Activated T-cell treated with anti-CD3 and anti-CD28 coated beads, Interleukin-2, amount 50 U/mL, for 4 hours (primary cell): ENCODE data around the gene DHX8. TPM values are rescaled to one million over a fixed set of nuclear protein-coding genes. Genes with fewer than 3 reads are reported as not detected.

Experiments
- ATAC-seq, 2 donors: fragments of 200-7000 bp; cut with Tn5 transposase; one replicate each; pipeline ENCODE4 v1.10.0; 2021
- DNase-seq: peaks from one replicate; pipeline ENCODE4 v3.0.0-alpha.2; 2020
- H3K27me3 Mint-ChIP-seq: one replicate; pipeline ENCODE4 v1.8.0; 2021; ENCODE audit warnings: low read depth, mixed read lengths
- H3K36me3 Mint-ChIP-seq: one replicate; pipeline ENCODE4 v1.8.0; 2022; ENCODE audit warnings: mixed read lengths; ENCODE audit not compliant: insufficient read depth
- H3K4me1 Mint-ChIP-seq: one replicate; pipeline ENCODE4 v1.8.0; 2021; ENCODE audit warnings: low read depth, mixed read lengths
- H3K4me3 Mint-ChIP-seq: one replicate; pipeline ENCODE4 v1.8.0; 2021; ENCODE audit warnings: mild to moderate bottlenecking, moderate library complexity, mixed read lengths
- H3K9me3 Mint-ChIP-seq: one replicate; pipeline ENCODE4 v1.8.0; 2021; ENCODE audit warnings: mixed read lengths
- total RNA-seq, 3 donors: library from RNA; stranded (reverse); gene quantifications; one replicate each; pipeline ENCODE4 v1.2.1, GENCODE V29; 2021

DHX8 gene
- total RNA-seq, 3 donors from 2014 or later: 54.3 to 58.3 (median 56.7) TPM

DNA sequence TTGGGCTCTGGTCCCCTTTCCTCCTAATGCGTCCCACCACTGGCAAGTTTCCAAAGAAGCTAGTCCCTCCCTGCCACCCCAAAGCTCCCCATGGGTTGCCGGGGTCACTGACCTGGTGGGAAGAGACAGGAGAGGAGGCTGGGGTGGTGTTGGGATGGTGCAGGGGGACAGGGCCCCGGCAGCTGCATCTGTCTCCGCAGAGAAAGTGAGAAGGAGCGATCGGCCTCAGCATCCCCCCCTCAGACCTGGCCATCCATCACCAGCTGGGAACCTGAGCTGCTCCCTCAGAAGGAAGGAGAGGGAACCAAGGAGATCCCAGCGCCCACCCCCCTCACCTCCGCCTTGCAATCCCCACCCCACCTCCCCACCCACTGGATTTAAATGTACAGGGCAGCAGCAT is 59.1 kb downstream of the DHX8 start:
- ATAC-seq (no peak), DNase-seq (no peak)
- H3K9me3 Mint-ChIP-seq: no peaks in the 10 kb centered on the region
- H3K27me3 Mint-ChIP-seq: peaks cover 33% of the 10 kb centered on the region
- H3K4me1 Mint-ChIP-seq: peaks cover 15% of the 10 kb centered on the region
- H3K36me3 Mint-ChIP-seq: no peaks in the 10 kb centered on the region
- H3K4me3 Mint-ChIP-seq: no peak overlapping the region

DNA sequence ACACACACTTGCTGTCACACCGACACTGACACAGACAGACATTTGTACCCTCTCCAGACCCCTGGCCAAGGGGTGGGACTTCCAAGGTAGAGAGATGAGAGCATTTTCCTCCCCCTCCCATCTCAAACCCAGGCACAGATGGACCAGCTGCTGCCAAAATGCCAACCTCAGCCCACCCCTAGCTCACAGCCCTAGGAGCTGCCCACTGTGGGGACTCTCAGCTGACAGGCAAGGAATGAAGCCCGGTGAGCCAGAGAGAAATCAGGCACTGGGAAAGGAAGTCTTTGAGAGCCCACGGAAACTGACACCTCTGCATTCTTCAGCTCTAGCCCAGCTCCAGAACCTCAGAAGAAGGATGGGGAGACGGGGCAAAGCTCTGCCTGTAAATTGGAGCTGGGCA is 59.5 kb downstream of the DHX8 start:
- no peak for ATAC-seq
- Mint-ChIP-seq H3K36me3 (no peaks in the 10 kb centered on the region), H3K4me1 (peaks cover 18% of the 10 kb centered on the region), H3K4me3 (no peak overlapping the region), H3K9me3 (no peaks in the 10 kb centered on the region), H3K27me3 (peaks cover 34% of the 10 kb centered on the region)
- DNase-seq: no peak

DNA sequence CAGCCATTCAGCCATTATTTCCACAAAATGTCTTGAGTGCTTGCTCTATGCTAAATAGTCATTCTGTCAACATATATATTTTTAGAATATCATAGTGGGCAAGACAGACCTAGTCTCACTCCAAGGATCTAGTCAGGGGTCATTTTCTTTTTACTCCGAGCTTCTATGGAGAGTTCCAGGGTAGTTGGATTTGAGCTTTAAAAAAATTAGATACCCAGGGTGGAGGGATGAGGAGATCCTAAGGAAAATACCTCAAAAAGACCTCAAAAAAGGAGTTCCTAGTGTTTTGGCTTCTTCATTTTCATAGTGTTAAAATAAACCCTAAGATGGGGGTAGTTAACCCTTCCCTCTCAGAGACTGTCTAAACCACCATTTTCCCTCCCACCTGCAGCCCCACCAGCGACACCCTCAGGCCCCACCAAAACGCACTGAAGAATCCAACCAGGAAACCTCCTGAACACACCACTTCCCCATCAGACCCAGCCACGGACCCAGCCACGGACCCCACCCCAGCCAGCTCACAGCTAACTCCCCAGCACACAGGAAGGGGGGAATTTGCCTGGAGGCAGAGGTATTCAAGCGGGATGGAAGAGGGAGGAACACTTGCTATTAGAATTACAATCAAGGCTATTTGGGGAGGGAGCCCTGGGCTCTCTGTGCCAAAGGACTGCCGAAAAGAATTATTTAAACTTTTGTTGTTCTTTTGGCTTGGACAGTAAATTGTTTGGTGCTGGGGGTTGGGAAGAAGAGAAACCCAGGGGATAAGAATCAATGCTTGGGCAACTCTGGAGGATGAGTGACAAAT is 60.2 kb downstream of the DHX8 start:
- no peak for ATAC-seq
- H3K4me3 Mint-ChIP-seq: peak overlapping the region; percentile 58

DNA sequence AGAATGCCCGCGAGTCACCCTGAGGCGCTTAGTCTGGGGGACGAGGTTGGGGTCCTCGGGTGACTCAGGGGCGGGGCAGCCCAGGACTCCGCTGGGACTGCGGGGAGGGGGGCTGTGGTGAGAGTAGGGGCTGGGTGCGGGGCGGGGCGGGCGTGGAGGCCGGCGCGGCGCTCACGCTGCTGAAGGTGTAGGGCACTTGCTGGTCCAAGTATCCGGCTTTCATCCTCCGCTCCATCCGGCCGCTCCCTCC is 61.5 kb downstream of the DHX8 start:
- Mint-ChIP-seq H3K9me3 (no peaks in the 10 kb centered on the region), H3K36me3 (no peaks in the 10 kb centered on the region), H3K4me3 (peak overlapping the region; percentile 90), H3K27me3 (peaks cover 50% of the 10 kb centered on the region), H3K4me1 (peaks cover 18% of the 10 kb centered on the region)
- peak; percentile 5 to 8 for ATAC-seq
- no peak for DNase-seq

More for the DNA sequence above, 60.2 kb downstream of the DHX8 start:
- Mint-ChIP-seq H3K36me3 (no peaks in the 10 kb centered on the region), H3K9me3 (no peaks in the 10 kb centered on the region), H3K4me1 (peaks cover 18% of the 10 kb centered on the region), H3K27me3 (peaks cover 39% of the 10 kb centered on the region)
- no peak for DNase-seq

DNA sequence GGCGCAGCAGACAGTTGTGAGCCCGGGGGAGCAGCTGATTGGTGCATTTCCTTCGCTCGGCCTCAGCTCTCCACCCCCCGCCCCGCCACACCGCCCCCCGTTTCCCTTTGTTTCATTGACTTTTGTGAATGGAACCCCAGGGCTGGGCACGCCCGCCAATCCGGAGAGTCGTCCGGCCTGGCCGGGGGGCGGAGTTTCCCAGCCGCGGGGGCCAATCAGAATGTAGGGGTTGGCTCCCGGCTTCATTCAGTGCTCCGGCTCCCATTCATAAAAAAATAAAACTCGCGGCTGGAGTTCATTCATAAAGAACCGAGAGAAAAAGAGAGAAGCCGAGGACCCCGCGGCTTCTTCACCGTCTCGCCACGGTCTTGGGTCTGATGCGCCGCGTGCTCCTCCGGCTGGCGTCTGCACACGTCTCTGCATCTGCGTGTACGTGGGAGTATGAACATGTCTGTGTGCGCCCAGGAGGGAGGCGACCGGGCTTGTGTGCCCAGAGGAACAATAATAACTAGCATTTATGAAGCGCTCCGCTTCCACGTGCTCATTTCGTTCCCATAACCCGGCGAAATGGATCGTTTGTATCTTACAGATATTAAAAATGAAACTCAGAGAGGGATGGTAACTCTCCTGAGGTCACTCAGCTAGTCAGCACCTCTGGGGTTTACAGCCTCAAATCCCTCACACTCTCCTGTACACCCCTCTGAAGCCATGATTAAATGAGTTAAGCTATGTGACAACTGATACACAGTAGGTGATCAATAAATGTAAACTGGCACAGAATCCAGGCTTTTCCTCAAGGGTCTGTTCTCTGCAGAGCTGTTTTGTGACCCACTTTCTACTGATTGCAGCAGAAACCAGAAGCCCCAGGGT is 62.8 kb downstream of the DHX8 start, which contains the start of gene ETV4:
Gene ETV4 (minus strand): TSS at position 22 of the 870 bp plus-strand sequence. CDS start 723 bp downstream, outside the sequence.
- H3K36me3 Mint-ChIP-seq: no peaks in the 10 kb centered on the region
- DNase-seq (peak; percentile 84), ATAC-seq (peak; percentile 93)
- no peaks in the 10 kb centered on the region for H3K9me3 Mint-ChIP-seq
- peaks cover 18% of the 10 kb centered on the region for H3K4me1 Mint-ChIP-seq
- H3K27me3 Mint-ChIP-seq: peaks cover 54% of the 10 kb centered on the region
- H3K4me3 Mint-ChIP-seq: peak within 1 kb of the TSS; percentile 90

DNA sequence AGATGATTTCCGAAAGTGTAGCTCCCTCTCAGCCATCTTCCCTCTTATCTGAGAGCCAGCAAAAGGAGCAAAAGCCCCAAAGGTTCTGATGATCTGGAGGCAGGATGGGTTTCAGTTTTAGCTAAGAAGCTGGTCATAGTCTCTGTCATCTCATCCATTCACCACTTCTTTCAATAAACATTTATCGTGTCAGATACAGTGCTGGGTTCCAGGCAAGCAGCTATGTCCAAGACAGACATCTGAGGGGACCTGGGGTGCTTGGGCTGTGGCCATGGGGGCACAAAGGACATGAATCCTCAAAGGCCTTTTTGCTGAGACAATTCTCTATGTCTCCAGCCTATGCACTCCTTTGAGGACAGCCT is 63.4 kb downstream of the DHX8 start:
- no peak for ATAC-seq
- DNase-seq: no peak
- peak overlapping the region; percentile 90 for H3K4me3 Mint-ChIP-seq
- no peaks in the 10 kb centered on the region for H3K36me3 Mint-ChIP-seq
- H3K4me1 Mint-ChIP-seq: peaks cover 18% of the 10 kb centered on the region
- H3K9me3 Mint-ChIP-seq: no peaks in the 10 kb centered on the region
- peaks cover 57% of the 10 kb centered on the region for H3K27me3 Mint-ChIP-seq

DNA sequence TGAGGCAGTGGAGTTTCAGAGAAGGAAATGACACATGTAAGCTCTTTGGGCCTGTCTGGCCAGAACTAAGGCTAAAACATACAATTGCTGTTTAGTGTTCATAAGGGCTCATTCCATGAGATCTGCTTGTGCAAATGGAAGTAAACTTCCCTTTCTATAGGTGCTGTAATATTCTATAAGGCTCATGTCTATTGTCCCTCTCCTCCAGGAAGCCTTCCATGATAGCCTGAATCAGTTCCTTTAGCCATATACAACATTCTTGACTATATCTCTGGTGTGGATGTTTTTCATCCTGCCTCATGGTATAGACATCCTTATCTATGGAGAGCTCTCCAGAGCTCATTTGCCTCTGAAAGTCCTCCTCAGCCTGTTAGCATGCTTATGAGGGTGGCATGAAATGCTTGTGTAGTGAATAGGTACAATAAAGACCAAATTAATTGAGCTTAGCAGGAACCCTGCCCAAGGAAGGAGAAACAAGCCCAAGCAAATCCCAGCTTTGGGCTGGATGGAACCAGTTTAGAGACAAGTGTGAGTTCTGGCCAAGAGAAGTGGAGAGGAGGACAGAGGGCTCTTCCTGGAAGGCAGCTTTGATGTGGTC is 64.0 kb downstream of the DHX8 start:
- Mint-ChIP-seq H3K27me3 (peaks cover 60% of the 10 kb centered on the region), H3K4me1 (peaks cover 18% of the 10 kb centered on the region), H3K36me3 (no peaks in the 10 kb centered on the region), H3K4me3 (no peak overlapping the region), H3K9me3 (no peaks in the 10 kb centered on the region)
- DNase-seq (no peak), ATAC-seq (no peak)

DNA sequence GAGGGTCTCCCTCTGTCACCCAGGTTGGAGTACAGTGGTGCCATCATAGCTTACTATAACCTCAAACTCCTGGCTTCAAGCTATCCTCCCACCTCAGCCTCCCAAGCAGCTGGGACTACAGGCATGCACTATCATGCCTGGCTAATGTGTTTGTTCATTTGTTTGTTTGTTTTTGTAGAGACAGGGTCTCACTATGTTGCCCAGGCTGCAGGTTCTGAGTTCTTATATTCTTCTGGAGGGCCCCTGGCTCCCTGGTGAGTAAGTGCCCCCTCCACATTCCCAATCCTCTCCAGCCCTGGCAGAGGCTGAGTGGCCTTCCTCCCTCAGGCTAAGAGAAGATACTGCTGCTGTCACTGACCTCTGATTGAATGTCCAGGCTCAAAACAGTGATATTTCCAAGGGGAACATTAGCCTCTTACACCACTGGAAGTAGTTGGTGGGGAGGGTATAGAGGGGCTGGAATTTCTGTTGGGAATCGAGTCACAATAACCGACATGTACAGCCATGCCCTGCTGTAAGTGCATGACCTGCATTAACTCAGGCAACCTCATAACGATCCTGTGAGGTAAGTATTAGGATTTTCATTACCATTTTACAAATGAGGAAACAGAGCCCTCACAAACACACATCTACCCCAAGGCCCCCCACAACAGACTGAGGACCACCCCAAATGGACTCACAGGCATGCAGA is 65.1 kb downstream of the DHX8 start:
- ATAC-seq (no peak), DNase-seq (no peak)
- Mint-ChIP-seq H3K36me3 (no peaks in the 10 kb centered on the region), H3K9me3 (no peaks in the 10 kb centered on the region), H3K27me3 (peaks cover 61% of the 10 kb centered on the region), H3K4me1 (peaks cover 18% of the 10 kb centered on the region), H3K4me3 (no peak overlapping the region)

DNA sequence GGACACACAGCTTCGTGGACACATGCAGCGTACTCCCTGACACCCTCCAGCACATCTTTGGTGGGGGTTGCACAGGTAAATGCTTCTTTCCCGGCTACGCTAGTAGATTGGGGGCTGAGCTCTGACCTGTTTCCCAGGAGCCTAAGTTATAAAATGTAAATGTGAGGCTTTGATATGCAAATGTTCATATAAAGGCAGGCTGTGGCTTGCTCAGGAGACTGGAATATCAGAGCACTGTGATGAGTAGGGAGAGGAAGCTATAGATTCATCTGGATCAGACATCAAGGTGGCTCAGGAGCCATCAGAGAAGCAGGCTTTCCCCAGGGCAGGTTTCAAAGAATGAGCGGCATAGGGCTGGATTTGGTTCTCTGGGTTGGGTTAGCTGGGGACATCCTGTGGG is 65.7 kb downstream of the DHX8 start:
- no peak for DNase-seq
- Mint-ChIP-seq H3K4me1 (peaks cover 18% of the 10 kb centered on the region), H3K27me3 (peaks cover 59% of the 10 kb centered on the region), H3K4me3 (no peak overlapping the region), H3K36me3 (no peaks in the 10 kb centered on the region), H3K9me3 (no peaks in the 10 kb centered on the region)
- ATAC-seq: no peak

DNA sequence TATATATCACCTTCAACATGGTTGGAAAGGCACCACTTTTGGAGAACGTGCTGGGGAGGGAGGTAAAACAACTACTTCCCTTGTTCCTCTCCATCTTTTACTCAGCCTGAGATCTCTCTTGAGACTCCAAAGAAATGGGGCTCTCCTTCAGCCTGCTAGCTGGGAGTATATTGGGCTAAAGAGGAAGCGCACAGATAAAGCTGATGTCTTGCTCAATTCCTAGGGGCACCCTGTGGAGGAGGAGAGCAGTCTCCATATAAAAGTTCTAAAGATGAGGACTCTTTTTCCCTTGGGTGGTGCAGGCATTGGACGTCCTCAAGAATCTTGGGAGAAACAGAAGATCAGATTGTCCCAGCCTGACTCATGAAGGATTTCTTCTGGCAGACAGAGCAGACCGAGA is 67.0 kb downstream of the DHX8 start:
- no peaks in the 10 kb centered on the region for H3K9me3 Mint-ChIP-seq
- H3K36me3 Mint-ChIP-seq: no peaks in the 10 kb centered on the region
- H3K4me3 Mint-ChIP-seq: no peak overlapping the region
- no peak for DNase-seq
- peaks cover 56% of the 10 kb centered on the region for H3K27me3 Mint-ChIP-seq
- ATAC-seq: no peak
- H3K4me1 Mint-ChIP-seq: peaks cover 13% of the 10 kb centered on the region

DNA sequence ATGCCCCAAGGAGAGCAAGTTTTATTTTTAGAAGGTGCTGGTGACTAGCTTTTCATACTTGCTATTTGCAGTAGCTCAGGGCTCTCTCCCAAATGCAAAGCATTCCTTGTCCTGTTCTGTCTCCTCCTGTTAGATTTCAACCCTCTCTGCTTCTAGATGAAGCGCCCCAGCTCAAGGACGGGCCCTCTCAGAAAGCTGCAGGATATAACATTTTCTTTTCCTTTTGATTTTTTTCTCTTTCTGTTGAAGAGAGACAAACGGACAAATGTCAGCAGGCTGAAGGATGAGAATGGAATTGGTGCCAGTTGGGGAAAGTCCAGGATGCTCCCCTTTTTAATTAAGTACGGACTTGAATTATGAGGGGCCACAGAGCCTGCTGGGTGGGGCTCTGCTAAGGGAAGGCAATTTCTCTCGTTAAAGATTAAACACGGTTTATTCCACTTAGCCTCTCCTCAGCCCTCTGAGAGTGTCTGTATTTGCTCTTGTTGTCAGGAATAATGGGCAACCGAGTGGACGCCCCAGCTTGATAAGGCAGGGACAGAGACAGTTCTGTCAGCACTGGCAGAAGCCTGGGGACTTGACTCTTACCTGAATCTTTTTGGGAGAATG is 68.6 kb downstream of the DHX8 start:
- H3K27me3 Mint-ChIP-seq: peaks cover 53% of the 10 kb centered on the region
- no peak for DNase-seq
- no peaks in the 10 kb centered on the region for H3K9me3 Mint-ChIP-seq
- no peak overlapping the region for H3K4me3 Mint-ChIP-seq
- no peak for ATAC-seq
- peaks cover 3% of the 10 kb centered on the region for H3K4me1 Mint-ChIP-seq
- no peaks in the 10 kb centered on the region for H3K36me3 Mint-ChIP-seq

DNA sequence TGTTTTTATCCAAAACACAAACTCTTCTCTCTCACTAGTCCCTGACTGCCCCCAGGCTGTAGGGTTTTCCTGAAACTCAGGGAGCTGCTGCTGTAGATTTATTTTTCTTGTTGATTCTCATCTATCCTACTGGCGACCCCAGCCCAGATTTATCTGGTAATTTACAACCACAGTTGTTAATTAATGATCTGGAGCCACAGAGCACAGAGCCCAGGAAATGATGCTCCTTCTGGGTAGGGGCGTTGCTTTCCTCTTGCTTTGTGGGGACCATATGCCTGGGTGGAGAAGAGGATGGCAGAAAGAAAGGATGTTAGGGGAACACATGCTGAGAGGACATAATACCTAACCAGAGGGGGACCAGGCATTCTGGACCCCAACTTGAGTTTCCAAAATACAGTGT is 69.8 kb downstream of the DHX8 start:
- Mint-ChIP-seq H3K36me3 (no peaks in the 10 kb centered on the region), H3K9me3 (no peaks in the 10 kb centered on the region), H3K4me3 (no peak overlapping the region), H3K27me3 (peaks cover 45% of the 10 kb centered on the region), H3K4me1 (no peaks in the 10 kb centered on the region)
- DNase-seq: no peak
- ATAC-seq: no peak

DNA sequence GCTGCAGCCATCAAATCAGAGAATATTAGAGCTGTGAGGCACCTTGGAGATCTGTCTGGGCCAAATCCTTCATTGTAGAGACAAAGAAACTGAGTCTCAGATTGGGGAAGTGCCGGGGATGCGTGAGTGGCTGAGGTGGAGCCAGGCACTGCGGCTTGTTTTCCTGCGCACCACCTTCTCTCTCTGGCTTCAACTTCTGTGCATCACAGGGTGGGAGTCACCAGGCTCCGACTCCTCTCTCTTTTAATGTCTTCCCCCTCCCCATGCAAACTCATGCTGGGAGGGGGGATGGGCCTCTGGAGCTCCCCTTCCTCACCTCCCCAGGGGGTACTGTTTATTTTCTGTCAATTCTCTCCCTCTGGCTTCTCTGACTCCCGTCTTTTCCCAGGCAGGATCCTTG is 71.1 kb downstream of the DHX8 start:
- H3K4me1 Mint-ChIP-seq: peaks cover 2% of the 10 kb centered on the region
- H3K4me3 Mint-ChIP-seq: no peak overlapping the region
- DNase-seq: no peak
- peaks cover 33% of the 10 kb centered on the region for H3K27me3 Mint-ChIP-seq
- no peaks in the 10 kb centered on the region for H3K9me3 Mint-ChIP-seq
- ATAC-seq: no peak
- no peaks in the 10 kb centered on the region for H3K36me3 Mint-ChIP-seq

DNA sequence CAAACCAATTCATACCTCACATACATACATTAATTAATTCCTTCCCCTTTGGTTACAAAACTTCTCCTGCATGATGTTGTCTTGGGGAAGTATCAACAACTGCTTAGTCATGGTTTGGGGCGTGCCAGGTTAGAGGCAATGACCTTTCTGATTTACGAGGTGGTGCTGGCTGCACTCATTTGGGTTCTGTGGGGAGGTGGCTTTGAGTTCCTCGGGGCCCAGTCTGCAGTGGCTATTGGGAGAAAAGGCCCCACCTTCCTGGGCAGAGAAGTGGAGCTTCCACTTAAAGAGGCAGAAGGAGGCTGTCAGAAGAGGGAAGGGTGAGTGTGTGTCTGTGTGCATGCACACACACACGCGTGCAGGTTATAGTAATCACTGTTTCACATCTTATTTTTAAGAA is 72.5 kb downstream of the DHX8 start:
- peaks cover 31% of the 10 kb centered on the region for H3K27me3 Mint-ChIP-seq
- no peak for DNase-seq
- no peak for ATAC-seq
- no peaks in the 10 kb centered on the region for H3K9me3 Mint-ChIP-seq
- H3K4me3 Mint-ChIP-seq: no peak overlapping the region
- H3K4me1 Mint-ChIP-seq: peaks cover 3% of the 10 kb centered on the region
- no peaks in the 10 kb centered on the region for H3K36me3 Mint-ChIP-seq
